Measurements from ENCODE around the gene CYP26C1. TPM values are rescaled to one million over a fixed set of nuclear protein-coding genes. Genes with fewer than 3 reads are reported as not detected.

The CYP26C1 gene
- total and polyA plus RNA-seq, 3 donors from 2014 or later: 0.17 to 0.68 (median 0.31) TPM

DNA sequence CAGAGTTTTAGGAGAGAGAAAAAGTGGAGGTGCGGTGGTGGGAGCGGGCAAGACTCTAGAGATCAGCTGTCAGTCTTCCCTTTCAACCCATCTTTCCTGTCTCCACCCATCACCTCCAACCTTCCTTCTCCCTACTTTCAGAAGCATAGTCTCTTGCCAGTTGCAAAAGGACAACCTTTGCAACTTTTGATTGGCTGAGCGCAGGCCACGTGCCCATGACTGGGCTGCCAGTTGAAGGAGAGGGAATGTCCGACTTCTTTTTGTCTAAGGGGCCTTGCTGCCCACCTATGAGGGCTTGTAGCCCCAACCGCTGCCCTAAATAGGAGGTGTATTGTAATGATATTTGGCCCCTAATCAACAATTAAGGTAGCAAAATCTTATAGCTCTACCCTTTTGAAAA, 25.7 kb downstream of the CYP26C1 start:
- H3K9me3 ChIP-seq: no peaks in the 10 kb centered on the region
- H3K4me1 ChIP-seq: no peaks in the 10 kb centered on the region
- no peaks in the 10 kb centered on the region for H3K36me3 ChIP-seq (ENCODE audit: low read depth, missing control alignments)
- intact Hi-C loops (cut with DNase I; ENCODE audit: low total_unique reads): loop anchor here (10.0 kb wide), 1 partner anchor 259 kb away; no protein-coding TSS in a partner anchor
- TF ChIP-seq CTCF (IDR thresholded peaks at IDR 0.05) (no peak), POLR2A (IDR thresholded peaks at IDR 0.05) (no peak)
- 88 to 91% methylated on average over 6 of the region's 6 CpGs for WGBS, 2 donors
- no peak overlapping the region for H3K27ac ChIP-seq
- H3K27me3 ChIP-seq: no peaks in the 10 kb centered on the region
- no peak for DNase-seq
- H3K4me3 ChIP-seq: no peak overlapping the region

GRCh38 chr10:93087846-93088245, 27.2 kb downstream of the CYP26C1 start:
- no peaks in the 10 kb centered on the region for H3K4me1 ChIP-seq
- no peak for DNase-seq
- H3K36me3 ChIP-seq (ENCODE audit: low read depth, missing control alignments): no peaks in the 10 kb centered on the region
- no peaks in the 10 kb centered on the region for H3K27me3 ChIP-seq
- TF ChIP-seq CTCF (IDR thresholded peaks at IDR 0.05) (no peak), POLR2A (IDR thresholded peaks at IDR 0.05) (no peak)
- H3K4me3 ChIP-seq: no peak overlapping the region
- 69 to 77% methylated on average over 3 of the region's 3 CpGs for WGBS, 2 donors
- H3K27ac ChIP-seq: no peak overlapping the region
- intact Hi-C loops (cut with DNase I; ENCODE audit: low total_unique reads): loop anchor here (10.0 kb wide), 1 partner anchor 257 kb away; no protein-coding TSS in a partner anchor
- H3K9me3 ChIP-seq: no peaks in the 10 kb centered on the region

DNA sequence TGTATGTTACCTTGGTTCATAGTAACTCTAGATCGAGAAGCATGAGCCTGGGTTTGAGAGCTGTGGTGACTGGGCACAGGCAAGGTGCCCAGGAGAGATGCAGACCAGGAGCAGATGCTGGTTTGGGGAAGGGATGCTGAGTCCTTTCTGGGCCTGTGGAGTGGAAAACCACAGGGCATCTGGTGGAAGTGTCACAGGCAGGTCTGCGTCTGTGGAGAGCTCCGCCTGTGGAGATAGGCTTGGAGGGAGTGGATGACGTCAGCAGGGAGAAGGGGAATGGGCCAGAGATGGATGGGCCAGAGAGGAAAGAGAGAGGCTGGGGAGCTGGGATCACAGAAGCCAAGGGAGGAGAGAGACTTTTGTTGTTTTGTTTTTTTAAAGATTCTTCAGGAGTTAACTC, 27.9 kb downstream of the CYP26C1 start:
- Histone ChIP-seq H3K36me3 (ENCODE audit: low read depth, missing control alignments) (no peaks in the 10 kb centered on the region), H3K9me3 (no peaks in the 10 kb centered on the region), H3K27ac (no peak overlapping the region), H3K4me1 (no peaks in the 10 kb centered on the region), H3K4me3 (no peak overlapping the region), H3K27me3 (no peaks in the 10 kb centered on the region)
- DNase-seq: no peak
- 77 to 78% methylated on average over 4 of the region's 4 CpGs for WGBS, 2 donors
- intact Hi-C loops (cut with DNase I; ENCODE audit: low total_unique reads): loop anchor here (10.0 kb wide), 1 partner anchor 256 kb away; no protein-coding TSS in a partner anchor
- TF ChIP-seq POLR2A (IDR thresholded peaks at IDR 0.05): no peak
- no peak for TF ChIP-seq CTCF (IDR thresholded peaks at IDR 0.05)

- Histone ChIP-seq H3K4me1 (no peaks in the 10 kb centered on the region), H3K4me3 (no peak overlapping the region), H3K36me3 (ENCODE audit: low read depth, missing control alignments) (no peaks in the 10 kb centered on the region), H3K9me3 (no peaks in the 10 kb centered on the region), H3K27ac (no peak overlapping the region), H3K27me3 (no peaks in the 10 kb centered on the region)
- TF ChIP-seq CTCF (IDR thresholded peaks at IDR 0.05) (no peak), POLR2A (IDR thresholded peaks at IDR 0.05) (no peak)
- intact Hi-C loops (cut with DNase I; ENCODE audit: low total_unique reads): no loop called here
- DNase-seq: no peak
- 87 to 93% methylated on average over 2 of the region's 2 CpGs for WGBS, 2 donors
These were observed 30.0 kb downstream of the CYP26C1 start for GRCh38 chr10:93090619-93091018.

DNA sequence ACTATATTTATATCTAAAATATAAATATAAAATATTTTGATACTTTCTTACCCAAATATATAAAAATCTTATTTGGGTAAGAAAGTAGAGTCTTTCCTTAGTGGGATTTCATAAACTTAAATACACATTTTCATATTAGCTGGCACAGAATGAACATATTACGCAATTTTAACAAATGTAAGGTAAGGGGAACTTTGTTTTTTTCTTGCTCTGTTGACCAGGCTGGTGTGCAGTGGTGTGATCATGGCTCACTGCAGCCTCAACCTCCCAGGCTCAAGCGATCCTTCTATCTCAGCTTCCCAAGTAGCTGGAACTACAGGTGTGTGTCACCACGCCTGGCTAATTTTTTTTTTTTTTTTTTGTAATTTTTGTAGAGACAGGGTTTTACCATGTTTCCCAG, 31.4 kb downstream of the CYP26C1 start:
- TF ChIP-seq POLR2A (IDR thresholded peaks at IDR 0.05) (no peak), CTCF (IDR thresholded peaks at IDR 0.05) (no peak)
- DNase-seq: no peak

More for the DNA sequence above, 31.4 kb downstream of the CYP26C1 start:
- Histone ChIP-seq H3K4me1 (no peaks in the 10 kb centered on the region), H3K4me3 (no peak overlapping the region), H3K27me3 (no peaks in the 10 kb centered on the region), H3K9me3 (no peaks in the 10 kb centered on the region), H3K27ac (no peak overlapping the region), H3K36me3 (ENCODE audit: low read depth, missing control alignments) (no peaks in the 10 kb centered on the region)
- intact Hi-C loops (cut with DNase I; ENCODE audit: low total_unique reads): no loop called here
- 84 to 95% methylated on average over 3 of the region's 3 CpGs for WGBS, 2 donors
